ENCODE results near the gene RESP18.

The RESP18 gene

DNA sequence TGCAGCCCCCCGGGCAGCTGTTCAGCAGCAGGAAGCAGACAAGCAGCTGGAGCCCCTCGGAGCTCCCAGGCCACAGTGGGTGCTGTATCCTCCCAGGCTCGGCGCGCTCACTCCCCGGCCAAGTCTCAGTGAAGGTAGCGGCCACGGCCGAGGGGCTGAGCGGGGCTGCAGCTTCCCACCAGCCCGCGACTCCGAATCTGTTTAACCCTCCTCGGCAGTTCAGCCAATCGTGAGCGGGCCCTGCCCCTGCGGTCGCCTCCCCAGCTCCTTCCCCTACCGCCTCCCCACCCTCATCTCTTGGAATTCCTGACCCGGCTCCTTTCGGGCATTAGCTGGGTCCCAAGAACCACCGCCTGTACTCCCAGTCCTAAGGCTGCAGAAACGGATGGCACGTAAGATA is at the start of gene RESP18:
Gene RESP18 (minus strand): TSS at position 203 of the 400 bp plus-strand sequence.
- TF ChIP-seq CTCF (IDR thresholded peaks at IDR 0.05; ENCODE audit: extremely low read depth, missing control alignments), result no peak
- DNase-seq (ENCODE audit: low spot score), result no peak

DNA sequence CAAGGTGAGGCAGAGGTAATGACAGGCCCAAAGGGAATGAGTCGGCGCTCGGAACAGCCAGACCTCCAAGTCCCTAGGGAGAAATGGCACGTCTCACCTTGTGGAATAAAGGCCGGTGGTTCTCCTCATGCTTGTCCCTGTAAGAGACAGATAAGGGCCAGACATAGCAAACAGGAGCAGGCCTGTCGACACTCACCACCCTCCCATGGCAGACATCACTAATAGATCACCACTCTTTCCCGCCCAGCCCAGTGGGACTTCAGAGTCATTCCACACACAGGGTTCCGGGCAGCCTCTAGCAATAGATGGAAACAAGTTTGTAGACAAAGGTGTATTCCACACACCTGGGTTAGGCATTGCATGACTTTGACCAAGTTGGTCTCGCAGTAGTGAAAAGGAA is 48.9 kb upstream of the RESP18 start:
- TF ChIP-seq CTCF (IDR thresholded peaks at IDR 0.05; ENCODE audit: extremely low read depth, missing control alignments), result no peak
- no peak for DNase-seq (ENCODE audit: low spot score)

- no peak for DNase-seq (ENCODE audit: low spot score)
Observed at GRCh38 chr2:219380926-219381325, 48.4 kb upstream of the RESP18 start.

DNA sequence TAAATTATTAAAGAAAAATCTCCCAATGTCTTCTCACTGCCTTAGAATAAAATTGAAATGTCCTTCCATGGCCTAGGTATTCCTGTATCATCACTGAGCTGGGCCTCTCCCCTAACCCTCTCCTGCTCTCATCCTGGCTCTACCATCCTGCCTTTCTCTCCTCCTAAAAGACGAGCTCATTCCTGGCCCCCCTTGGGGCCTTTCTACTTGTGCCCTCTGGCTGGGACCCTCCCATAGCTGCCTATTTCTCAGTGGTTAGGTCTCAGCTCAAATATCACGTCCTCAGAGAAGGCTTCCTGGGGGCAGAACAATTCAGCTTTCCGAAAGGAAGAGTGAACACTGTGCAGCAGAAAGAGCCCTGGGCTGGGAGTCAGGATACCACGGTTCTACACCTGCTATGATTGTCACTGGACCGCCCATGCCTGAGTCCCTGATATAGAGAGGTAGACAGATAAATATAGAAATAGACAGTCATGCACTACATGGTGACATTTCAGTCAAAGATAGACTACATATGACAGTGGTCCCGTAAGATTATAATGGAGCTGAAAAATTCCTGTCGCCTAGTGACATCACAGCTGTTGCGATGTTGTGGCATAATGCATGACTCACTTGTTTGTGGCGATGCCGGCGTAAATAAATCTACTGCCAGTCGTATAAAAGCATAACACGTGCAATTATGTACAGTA is 45.8 kb upstream of the RESP18 start:
- TF ChIP-seq CTCF (IDR thresholded peaks at IDR 0.05; ENCODE audit: extremely low read depth, missing control alignments), result no peak
- no peak for DNase-seq (ENCODE audit: low spot score)

More at GRCh38 chr2:219380926-219381325, 48.4 kb upstream of the RESP18 start:
- TF ChIP-seq CTCF (IDR thresholded peaks at IDR 0.05; ENCODE audit: extremely low read depth, missing control alignments), result no peak

DNA sequence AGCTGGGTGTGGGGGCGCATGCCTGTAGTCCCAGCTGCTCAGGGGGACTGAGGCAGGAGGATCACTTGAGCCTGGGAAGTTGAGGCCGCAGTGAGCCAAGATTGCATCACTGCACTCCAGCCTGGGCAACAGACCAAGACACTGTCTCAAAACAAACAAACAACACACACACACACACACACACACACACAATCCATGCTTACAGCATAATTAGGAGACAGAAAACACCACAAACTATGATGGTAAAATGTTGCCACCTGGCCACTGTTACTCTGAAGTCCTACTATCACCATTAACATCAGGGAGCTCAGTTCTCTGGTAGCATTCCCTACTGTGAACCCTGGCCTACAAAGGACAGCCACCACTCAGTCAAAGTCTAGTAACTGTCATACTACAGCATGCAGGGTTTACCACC is 36.9 kb upstream of the RESP18 start:
- TF ChIP-seq CTCF (IDR thresholded peaks at IDR 0.05; ENCODE audit: extremely low read depth, missing control alignments), result no peak
- DNase-seq (ENCODE audit: low spot score), result no peak

DNA sequence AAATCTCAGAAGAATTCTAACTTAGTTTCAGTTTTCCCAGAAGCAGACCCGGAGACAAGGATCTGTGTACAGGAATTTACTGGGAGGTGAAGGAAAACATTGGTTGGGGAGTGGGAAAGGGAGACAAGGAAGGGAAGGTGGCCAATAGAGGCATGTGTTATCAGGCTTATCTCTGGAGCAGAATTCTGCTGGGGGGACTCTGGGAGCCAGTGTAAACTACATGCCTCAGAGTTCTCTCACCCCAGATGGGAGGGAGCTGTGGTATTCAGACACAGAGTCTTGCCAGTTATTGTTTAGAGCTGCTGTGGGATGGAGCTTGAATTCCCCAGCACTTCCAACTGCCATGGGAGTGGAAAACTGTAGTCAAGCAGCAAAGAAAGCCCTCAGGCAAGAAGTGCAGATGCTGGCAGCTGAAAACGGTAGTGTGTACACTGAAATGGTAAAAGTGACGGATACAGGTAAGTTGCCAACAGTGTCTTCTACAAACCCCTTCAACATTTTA is 36.2 kb upstream of the RESP18 start:
- no peak for DNase-seq (ENCODE audit: low spot score)
- TF ChIP-seq CTCF (IDR thresholded peaks at IDR 0.05; ENCODE audit: extremely low read depth, missing control alignments), result no peak

GRCh38 chr2:219362524-219363164 is 30.1 kb upstream of the RESP18 start:
- TF ChIP-seq CTCF (IDR thresholded peaks at IDR 0.05; ENCODE audit: extremely low read depth, missing control alignments), result no peak
- DNase-seq (ENCODE audit: low spot score), result no peak
